Activated CD4-positive, alpha-beta memory T cell treated with anti-CD3 and anti-CD28 coated beads for 36 hours (primary cell): ENCODE measurements around the gene FAT2. TPM values are rescaled to one million over a fixed set of nuclear protein-coding genes. Genes with fewer than 3 reads are reported as not detected.

Experiments used
- CTCF ChIA-PET: fragments of 350-600 bp; sonication (Branson Sonifier 250); formaldehyde crosslinking; loops from one replicate; lab custom pipeline; 2021; ENCODE audit warnings: antibody characterized with exemption, inconsistent platforms; lab: Charles Lee
- POLR2A ChIA-PET: fragments of 350-600 bp; sonication (Branson Sonifier 250); formaldehyde crosslinking; loops from one replicate; lab custom pipeline; 2021; ENCODE audit warnings: antibody characterized with exemption; lab: Charles Lee
- DNase-seq: peaks from one replicate; pipeline ENCODE4 v3.0.0-alpha.2; 2020
- H3K27ac Mint-ChIP-seq: one replicate; pipeline ENCODE4 v1.8.0; 2021; ENCODE audit warnings: mixed read lengths
- H3K27me3 Mint-ChIP-seq: one replicate; pipeline ENCODE4 v1.8.0; 2021; ENCODE audit warnings: mixed read lengths
- H3K36me3 Mint-ChIP-seq: one replicate; pipeline ENCODE4 v1.8.0; 2021; ENCODE audit warnings: mixed read lengths
- H3K4me1 Mint-ChIP-seq: one replicate; pipeline ENCODE4 v1.8.0; 2021; ENCODE audit warnings: low read depth, mixed read lengths
- H3K4me3 Mint-ChIP-seq: one replicate; pipeline ENCODE4 v1.8.0; 2021; ENCODE audit warnings: mild to moderate bottlenecking, mixed read lengths
- H3K9me3 Mint-ChIP-seq: one replicate; pipeline ENCODE4 v1.8.0; 2021; ENCODE audit warnings: mixed read lengths
- intact Hi-C: fragments of 100-400 bp; cut with micrococcal nuclease; formaldehyde crosslinking; loops from one replicate; pipeline ENCODE4 v1.15.1; 2023
- total RNA-seq, 2 experiments: library from RNA; stranded (reverse); gene quantifications; one replicate each; pipeline ENCODE4 v1.2.3, GENCODE V29; 2021

Gene FAT2
- total RNA-seq, 2 experiments from 2014 or later: not detected

GRCh38 chr5:151557466-151557865 is 33.7 kb downstream of the FAT2 start:
- H3K4me1 Mint-ChIP-seq: no peaks in the 10 kb centered on the region
- no peaks in the 10 kb centered on the region for H3K27me3 Mint-ChIP-seq
- DNase-seq: no peak
- ChIA-PET POLR2A (no interaction called here), CTCF (no interaction called here)
- H3K4me3 Mint-ChIP-seq: no peak overlapping the region
- H3K27ac Mint-ChIP-seq: no peak overlapping the region
- no peaks in the 10 kb centered on the region for H3K36me3 Mint-ChIP-seq
- no peaks in the 10 kb centered on the region for H3K9me3 Mint-ChIP-seq
- intact Hi-C loops: no loop called here

- ChIA-PET CTCF (interaction anchor here (2.4 kb wide), 1 partner anchor 95 kb away, joined by 8 read pairs; no protein-coding TSS in a partner anchor), POLR2A (no interaction called here)
- Mint-ChIP-seq H3K9me3 (no peaks in the 10 kb centered on the region), H3K36me3 (no peaks in the 10 kb centered on the region), H3K4me3 (no peak overlapping the region), H3K27ac (no peak overlapping the region), H3K4me1 (no peaks in the 10 kb centered on the region), H3K27me3 (no peaks in the 10 kb centered on the region)
- no peak for DNase-seq
- intact Hi-C loops: no loop called here
Observed at GRCh38 chr5:151556806-151557205, 34.3 kb downstream of the FAT2 start.

- ChIA-PET CTCF (interaction anchor here (2.4 kb wide), 1 partner anchor 96 kb away, joined by 8 read pairs; no protein-coding TSS in a partner anchor), POLR2A (no interaction called here)
- Mint-ChIP-seq H3K9me3 (no peaks in the 10 kb centered on the region), H3K27me3 (no peaks in the 10 kb centered on the region), H3K4me1 (no peaks in the 10 kb centered on the region), H3K27ac (no peak overlapping the region), H3K4me3 (no peak overlapping the region), H3K36me3 (no peaks in the 10 kb centered on the region)
- intact Hi-C loops: no loop called here
- no peak for DNase-seq
Observed at GRCh38 chr5:151555760-151556576, 35.2 kb downstream of the FAT2 start.

GRCh38 chr5:151553695-151554094 is 37.4 kb downstream of the FAT2 start:
- no peak overlapping the region for H3K4me3 Mint-ChIP-seq
- no peaks in the 10 kb centered on the region for H3K4me1 Mint-ChIP-seq
- ChIA-PET POLR2A (no interaction called here), CTCF (interaction anchor here (1.2 kb wide), 1 partner anchor 99 kb away, joined by 5 read pairs; no protein-coding TSS in a partner anchor)
- H3K27ac Mint-ChIP-seq: no peak overlapping the region
- no peaks in the 10 kb centered on the region for H3K9me3 Mint-ChIP-seq
- DNase-seq: no peak
- H3K27me3 Mint-ChIP-seq: no peaks in the 10 kb centered on the region
- no peaks in the 10 kb centered on the region for H3K36me3 Mint-ChIP-seq
- intact Hi-C loops: no loop called here

- ChIA-PET CTCF (no interaction called here), POLR2A (no interaction called here)
- Mint-ChIP-seq H3K27me3 (no peaks in the 10 kb centered on the region), H3K9me3 (no peaks in the 10 kb centered on the region), H3K27ac (no peak overlapping the region), H3K36me3 (no peaks in the 10 kb centered on the region), H3K4me1 (no peaks in the 10 kb centered on the region), H3K4me3 (no peak overlapping the region)
- intact Hi-C loops: no loop called here
- no peak for DNase-seq
Observed at GRCh38 chr5:151553130-151553670, 37.9 kb downstream of the FAT2 start.

GRCh38 chr5:151551985-151552384 is 39.1 kb downstream of the FAT2 start:
- H3K27ac Mint-ChIP-seq: no peak overlapping the region
- ChIA-PET CTCF (no interaction called here), POLR2A (no interaction called here)
- intact Hi-C loops: no loop called here
- no peak for DNase-seq
- no peaks in the 10 kb centered on the region for H3K27me3 Mint-ChIP-seq
- no peaks in the 10 kb centered on the region for H3K36me3 Mint-ChIP-seq
- H3K4me3 Mint-ChIP-seq: no peak overlapping the region
- H3K4me1 Mint-ChIP-seq: peaks cover 3% of the 10 kb centered on the region
- no peaks in the 10 kb centered on the region for H3K9me3 Mint-ChIP-seq

- Mint-ChIP-seq H3K36me3 (no peaks in the 10 kb centered on the region), H3K27ac (no peak overlapping the region), H3K27me3 (peaks cover 2% of the 10 kb centered on the region), H3K9me3 (no peaks in the 10 kb centered on the region), H3K4me1 (peaks cover 3% of the 10 kb centered on the region), H3K4me3 (no peak overlapping the region)
- DNase-seq: no peak
- ChIA-PET POLR2A (no interaction called here), CTCF (no interaction called here)
- intact Hi-C loops: no loop called here
Observed at GRCh38 chr5:151550146-151550545, 41.0 kb downstream of the FAT2 start.

GRCh38 chr5:151549713-151550112 is 41.4 kb downstream of the FAT2 start:
- H3K27ac Mint-ChIP-seq: no peak overlapping the region
- intact Hi-C loops: no loop called here
- H3K27me3 Mint-ChIP-seq: peaks cover 2% of the 10 kb centered on the region
- no peak for DNase-seq
- no peak overlapping the region for H3K4me3 Mint-ChIP-seq
- H3K36me3 Mint-ChIP-seq: no peaks in the 10 kb centered on the region
- ChIA-PET POLR2A (no interaction called here), CTCF (interaction anchor here (1.2 kb wide), 1 partner anchor 109 kb away, joined by 4 read pairs; no protein-coding TSS in a partner anchor)
- no peaks in the 10 kb centered on the region for H3K9me3 Mint-ChIP-seq
- H3K4me1 Mint-ChIP-seq: peaks cover 3% of the 10 kb centered on the region

GRCh38 chr5:151547364-151547763 is 43.8 kb downstream of the FAT2 start:
- CTCF ChIA-PET: interaction anchor here (0.6 to 1.5 kb wide), 3 partner anchors 88 to 105 kb away, joined by 3 to 4 read pairs (median 3); no protein-coding TSS in a partner anchor
- peaks cover 2% of the 10 kb centered on the region for H3K27me3 Mint-ChIP-seq
- intact Hi-C loops: no loop called here

GRCh38 chr5:151541571-151541970 is 49.6 kb downstream of the FAT2 start:
- Mint-ChIP-seq H3K27me3 (peaks cover 2% of the 10 kb centered on the region), H3K4me3 (no peak overlapping the region), H3K4me1 (no peaks in the 10 kb centered on the region), H3K27ac (no peak overlapping the region), H3K9me3 (no peaks in the 10 kb centered on the region), H3K36me3 (no peaks in the 10 kb centered on the region)
- ChIA-PET CTCF (no interaction called here), POLR2A (no interaction called here)
- DNase-seq: no peak
- intact Hi-C loops: no loop called here

More at GRCh38 chr5:151547364-151547763, 43.8 kb downstream of the FAT2 start:
- DNase-seq: no peak
- Mint-ChIP-seq H3K9me3 (no peaks in the 10 kb centered on the region), H3K36me3 (no peaks in the 10 kb centered on the region), H3K27ac (no peak overlapping the region), H3K4me1 (peaks cover 3% of the 10 kb centered on the region), H3K4me3 (no peak overlapping the region)
- POLR2A ChIA-PET: no interaction called here
